PC-9 (cell line): ENCODE measurements around the gene CYBA. TPM values are rescaled to one million over a fixed set of nuclear protein-coding genes. Genes with fewer than 3 reads are reported as not detected.

ENCODE experiments used
- BruUV-seq: library from RNA; stranded (reverse); fragments of 400-500 nt; replicated peaks from 2 replicates; lab custom pipeline; 2021; lab: Mats Ljungman, UMichigan
- CTCF ChIA-PET: fragments of 300-600 bp; sonication (Branson Sonifier 250); formaldehyde crosslinking; loops from one replicate; lab custom pipeline; 2022; ENCODE audit warnings: antibody characterized with exemption; lab: Charles Lee
- POLR2A ChIA-PET: fragments of 300-600 bp; sonication (Branson Sonifier 250); formaldehyde crosslinking; loops from one replicate; lab custom pipeline; 2022; ENCODE audit warnings: antibody characterized with exemption; ENCODE audit not compliant: unreplicated experiment; lab: Charles Lee
- DNase-seq, 2 experiments: peaks; one replicate each; pipeline versions ENCODE4 v3.0.0 to v3.0.0-alpha.2; 2015 to 2022; ENCODE audit warnings: mixed read lengths in 1 of 2
- H2AFZ ChIP-seq: fragments of 200-600 bp; sonication (generic); 2 replicates; pipeline ENCODE4 v1.8.1; 2017; ENCODE audit warnings: antibody characterized with exemption
- H3F3A ChIP-seq: fragments of 200-600 bp; sonication (generic); 2 replicates; pipeline ENCODE4 v1.8.1; 2017; ENCODE audit warnings: antibody characterized with exemption, mild to moderate bottlenecking, low read depth; ENCODE audit not compliant: insufficient read depth
- H3K27ac ChIP-seq: fragments of 200-600 bp; sonication (generic); 2 replicates; pipeline ENCODE4 v1.6.1; 2016; ENCODE audit warnings: mixed run types
- H3K27me3 ChIP-seq: fragments of 200-600 bp; sonication (generic); 2 replicates; pipeline ENCODE4 v1.6.1; 2016; ENCODE audit warnings: low read depth, mixed run types; ENCODE audit not compliant: insufficient read depth
- H3K36me3 ChIP-seq: fragments of 200-600 bp; sonication (generic); 2 replicates; pipeline ENCODE4 v1.6.1; 2016; ENCODE audit warnings: low read depth, mixed run types
- H3K4me1 ChIP-seq: fragments of 200-600 bp; sonication (generic); replicated peaks from 2 replicates; pipeline ENCODE4 v1.6.1; 2016; ENCODE audit warnings: mixed run types; ENCODE audit not compliant: insufficient read depth
- H3K4me2 ChIP-seq: fragments of 200-600 bp; sonication (generic); 2 replicates; pipeline ENCODE4 v1.6.1; 2017; ENCODE audit warnings: mixed run types
- H3K4me3 ChIP-seq: fragments of 200-600 bp; sonication (generic); 2 replicates; pipeline ENCODE4 v1.6.1; 2016; ENCODE audit warnings: mixed run types
- H3K79me2 ChIP-seq: fragments of 200-600 bp; sonication (generic); 2 replicates; pipeline ENCODE4 v1.6.1; 2017; ENCODE audit warnings: low read depth, mixed run types
- H3K9me2 ChIP-seq: fragments of 200-600 bp; sonication (generic); 2 replicates; pipeline ENCODE4 v1.8.1; 2017; ENCODE audit warnings: mild to moderate bottlenecking; ENCODE audit not compliant: insufficient read depth
- H3K9me3 ChIP-seq: fragments of 200-600 bp; sonication (generic); 2 replicates; pipeline ENCODE4 v1.8.1; 2016; ENCODE audit warnings: low read depth; ENCODE audit not compliant: insufficient read depth
- H4K20me1 ChIP-seq: fragments of 200-600 bp; sonication (generic); 2 replicates; pipeline ENCODE4 v1.8.1; 2017; ENCODE audit not compliant: insufficient read depth
- EZH2 ChIP-seq: fragments of 200-600 bp; sonication (generic); IDR thresholded peaks from 2 replicates; pipeline ENCODE4 v1.8.0; 2017; ENCODE audit warnings: antibody characterized with exemption, low read depth
- intact Hi-C: fragments of 100-400 bp; cut with micrococcal nuclease; formaldehyde crosslinking; loops from one replicate; pipeline ENCODE4 v1.10.0; 2022; ENCODE audit not compliant: unreplicated experiment
- total RNA-seq: library from RNA; stranded (reverse); gene quantifications from 2 replicates; pipeline ENCODE4 v1.2.3, GENCODE V29; 2021
- TF ChIP-seq, protein P1 (sequence below): fragments of 200-600 bp; sonication (generic); conservative IDR thresholded peaks from 2 replicates; pipeline ENCODE4 v1.6.1; 2017; ENCODE audit warnings: mixed run types, antibody characterized with exemption, mild to moderate bottlenecking, moderate library complexity

Gene CYBA
- total RNA-seq, 1 experiment from 2014 or later, result 8.0 TPM

- no peaks in the 10 kb centered on the region for H3K9me2 ChIP-seq
These were observed 36.4 kb upstream of the CYBA start for GRCh38 chr16:88687254-88687576.

GRCh38 chr16:88686439-88687253, 35.8 kb upstream of the CYBA start, which contains the start of gene SNAI3:
SNAI3 (minus strand) TSS chr16:88686507; CDS start chr16:88686406, 101 bp downstream.
- Histone ChIP-seq H2AFZ (peak within 1 kb of the TSS; percentile 92), H3K4me1 (peaks cover 20% of the 10 kb centered on the region), H3K4me2 (peak within 1 kb of the TSS; percentile 90), H3K36me3 (no peaks in the 10 kb centered on the region), H3K79me2 (no peaks in the 10 kb centered on the region), H3K9me2 (no peaks in the 10 kb centered on the region), H3K27me3 (no peaks in the 10 kb centered on the region), H3K27ac (no peak within 1 kb of the TSS), H3K9me3 (no peaks in the 10 kb centered on the region), H3F3A (peaks cover 16% of the 10 kb centered on the region; the same call in 1 of the 2 replicates), H3K4me3 (peak within 1 kb of the TSS; percentile 88), H4K20me1 (no peaks in the 10 kb centered on the region)
- DNase-seq, result peak; percentile 64 to 94
- CTCF ChIA-PET, result no interaction called here
- POLR2A ChIA-PET, result no interaction called here
- intact Hi-C loops, result loop anchor here (5.0 to 10.0 kb wide), 2 partner anchors 126 to 232 kb away; partner anchors contain the start of genes APRT and ZFPM1
- TF ChIP-seq, protein P1, sequence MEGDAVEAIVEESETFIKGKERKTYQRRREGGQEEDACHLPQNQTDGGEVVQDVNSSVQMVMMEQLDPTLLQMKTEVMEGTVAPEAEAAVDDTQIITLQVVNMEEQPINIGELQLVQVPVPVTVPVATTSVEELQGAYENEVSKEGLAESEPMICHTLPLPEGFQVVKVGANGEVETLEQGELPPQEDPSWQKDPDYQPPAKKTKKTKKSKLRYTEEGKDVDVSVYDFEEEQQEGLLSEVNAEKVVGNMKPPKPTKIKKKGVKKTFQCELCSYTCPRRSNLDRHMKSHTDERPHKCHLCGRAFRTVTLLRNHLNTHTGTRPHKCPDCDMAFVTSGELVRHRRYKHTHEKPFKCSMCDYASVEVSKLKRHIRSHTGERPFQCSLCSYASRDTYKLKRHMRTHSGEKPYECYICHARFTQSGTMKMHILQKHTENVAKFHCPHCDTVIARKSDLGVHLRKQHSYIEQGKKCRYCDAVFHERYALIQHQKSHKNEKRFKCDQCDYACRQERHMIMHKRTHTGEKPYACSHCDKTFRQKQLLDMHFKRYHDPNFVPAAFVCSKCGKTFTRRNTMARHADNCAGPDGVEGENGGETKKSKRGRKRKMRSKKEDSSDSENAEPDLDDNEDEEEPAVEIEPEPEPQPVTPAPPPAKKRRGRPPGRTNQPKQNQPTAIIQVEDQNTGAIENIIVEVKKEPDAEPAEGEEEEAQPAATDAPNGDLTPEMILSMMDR, result no peak
- TF ChIP-seq EZH2, result no peak
- no TSS peak for BruUV-seq

More at GRCh38 chr16:88687254-88687576, 36.4 kb upstream of the CYBA start:
- no TSS peak for BruUV-seq
- peaks cover 20% of the 10 kb centered on the region for H3K4me1 ChIP-seq
- POLR2A ChIA-PET, result no interaction called here
- H3F3A ChIP-seq, result peaks cover 16% of the 10 kb centered on the region; the same call in 1 of the 2 replicates
- H3K4me2 ChIP-seq, result no peak overlapping the region
- no peak overlapping the region for H2AFZ ChIP-seq
- no peak overlapping the region for H3K27ac ChIP-seq
- no peaks in the 10 kb centered on the region for H3K27me3 ChIP-seq
- no peak for DNase-seq
- intact Hi-C loops, result loop anchor here (5.0 to 10.0 kb wide), 2 partner anchors 125 to 232 kb away; partner anchors contain the start of genes APRT and ZFPM1
- H3K79me2 ChIP-seq, result no peaks in the 10 kb centered on the region
- no peaks in the 10 kb centered on the region for H4K20me1 ChIP-seq
- no peaks in the 10 kb centered on the region for H3K9me3 ChIP-seq
- H3K36me3 ChIP-seq, result no peaks in the 10 kb centered on the region
- no peak for TF ChIP-seq EZH2
- TF ChIP-seq, protein P1, result no peak
- no peak overlapping the region for H3K4me3 ChIP-seq
- CTCF ChIA-PET, result interaction anchor here (0.6 to 1.2 kb wide), 2 partner anchors 22 to 50 kb away, joined by 8 to 9 read pairs; no protein-coding TSS in a partner anchor

DNA sequence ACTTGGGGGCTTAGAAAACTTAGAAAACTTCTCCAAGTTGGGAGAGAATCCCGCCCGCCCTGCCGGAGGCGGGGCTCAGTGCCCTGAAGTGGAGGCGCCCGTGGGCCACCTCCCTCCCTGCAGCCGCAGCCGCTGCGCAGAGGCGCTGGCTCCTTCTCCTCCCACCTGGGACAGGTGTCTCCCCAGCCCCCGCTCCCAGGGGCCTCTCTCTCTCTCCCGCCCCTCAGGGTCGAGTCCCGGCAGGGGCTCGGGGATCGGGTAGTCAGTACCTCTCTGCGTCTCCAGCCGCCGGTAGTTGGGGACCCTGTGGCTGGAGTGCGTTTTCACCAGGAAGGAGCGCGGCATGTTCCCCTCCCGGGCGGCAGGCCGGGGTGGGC, 35.2 kb upstream of the CYBA start:
- ChIA-PET CTCF (no interaction called here), POLR2A (no interaction called here)
- TF ChIP-seq EZH2, result no peak
- TF ChIP-seq, protein P1, result no peak
- H3K4me3 ChIP-seq, result peak overlapping the region; percentile 88
- H3K4me2 ChIP-seq, result peak overlapping the region; percentile 90
- H3K9me3 ChIP-seq, result no peaks in the 10 kb centered on the region
- H3K79me2 ChIP-seq, result no peaks in the 10 kb centered on the region
- peaks cover 20% of the 10 kb centered on the region for H3K4me1 ChIP-seq
- no peaks in the 10 kb centered on the region for H4K20me1 ChIP-seq
- H3K27ac ChIP-seq, result no peak overlapping the region
- no peaks in the 10 kb centered on the region for H3K36me3 ChIP-seq
- H3F3A ChIP-seq, result peaks cover 16% of the 10 kb centered on the region; the same call in 1 of the 2 replicates
- no peaks in the 10 kb centered on the region for H3K9me2 ChIP-seq
- intact Hi-C loops, result loop anchor here (5.0 to 10.0 kb wide), 2 partner anchors 126 to 231 kb away; partner anchors contain the start of genes APRT and ZFPM1
- no peaks in the 10 kb centered on the region for H3K27me3 ChIP-seq
- peak; percentile 39 to 65 for DNase-seq
- no TSS peak for BruUV-seq
- H2AFZ ChIP-seq, result peak overlapping the region; percentile 92
